Lower leg skin (tissue), 4 donors: Measurements from ENCODE around the gene EXD1. TPM values are rescaled to one million over a fixed set of nuclear protein-coding genes. Genes with fewer than 3 reads are reported as not detected.
"Not testable (repeated sequence)": the region's sequence is repeated elsewhere in the genome, so short reads cannot be mapped to it uniquely, and the experiment has no call there.

ENCODE experiments used
- DNase-seq, 2 donors: peaks; one replicate each; pipeline ENCODE4 v3.0.0-alpha.2; 2019; ENCODE audit warnings: low spot score in 2 of 2
- H3K4me3 ChIP-seq: fragments of 200-600 bp; sonication (generic); 2 replicates; pipeline ENCODE4 v1.5.1; 2017; ENCODE audit warnings: mild to moderate bottlenecking, low read depth; ENCODE audit not compliant: poor library complexity, severe bottlenecking
- POLR2A ChIP-seq, 2 donors: fragments of 450-650 bp; IDR thresholded peaks; one replicate each; pipeline ENCODE4 v1.6.1; 2016 to 2017; ENCODE audit warnings: antibody characterized with exemption in 2 of 2, mild to moderate bottlenecking in 1 of 2, moderate library complexity in 1 of 2
- WGBS, 2 donors: methylation state at CpG; one replicate each; pipeline ENCODE4 v1.1.5; 2018; 5-methylcytosine and 5-hydroxymethylcytosine counted together
- intact Hi-C: fragments of 100-400 bp; cut with DNase I; formaldehyde crosslinking; loops from one replicate; pipeline ENCODE4 v1.15.0; 2023; ENCODE audit warnings: low total_unique reads
- total RNA-seq, 4 donors: library from RNA; depleted of rRNA; stranded (reverse); fragments of >200 nt; gene quantifications; one replicate each; pipeline ENCODE4 v1.1.0, GENCODE V29; 2016
- TF ChIP-seq, protein P1 (sequence below), 3 donors: fragments of 450-650 bp; IDR thresholded peaks; one replicate each; pipeline ENCODE4 v1.5.1; 2016; ENCODE audit warnings: antibody characterized with exemption in 3 of 3, mild to moderate bottlenecking in 3 of 3, moderate library complexity in 2 of 3

Gene EXD1
- total RNA-seq, 4 donors from 2014 or later = not detected

DNA sequence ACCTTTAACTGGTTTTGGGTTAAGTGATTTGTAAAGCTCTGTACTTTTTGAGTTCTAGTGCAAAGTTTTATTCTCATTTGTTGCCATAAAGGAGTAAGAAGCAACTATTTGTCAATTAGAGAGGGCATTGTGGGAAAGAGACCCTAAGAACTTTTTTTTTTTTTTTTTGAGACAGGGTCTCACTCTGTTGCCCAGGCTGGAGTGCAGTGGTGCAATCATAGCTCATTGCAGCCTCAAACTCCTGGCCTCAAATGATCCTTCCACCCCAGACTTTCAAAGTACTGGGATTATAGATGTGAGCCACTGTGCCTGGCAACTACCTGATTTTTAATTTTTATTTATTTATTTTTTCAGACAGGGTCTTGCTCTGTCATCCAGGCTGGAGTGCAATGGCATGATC, 5.4 kb upstream of the EXD1 start:
- DNase-seq = no peak
- no peak overlapping the region for H3K4me3 ChIP-seq
- no peak for TF ChIP-seq POLR2A (IDR thresholded peaks at IDR 0.05)
- TF ChIP-seq, protein P1, sequence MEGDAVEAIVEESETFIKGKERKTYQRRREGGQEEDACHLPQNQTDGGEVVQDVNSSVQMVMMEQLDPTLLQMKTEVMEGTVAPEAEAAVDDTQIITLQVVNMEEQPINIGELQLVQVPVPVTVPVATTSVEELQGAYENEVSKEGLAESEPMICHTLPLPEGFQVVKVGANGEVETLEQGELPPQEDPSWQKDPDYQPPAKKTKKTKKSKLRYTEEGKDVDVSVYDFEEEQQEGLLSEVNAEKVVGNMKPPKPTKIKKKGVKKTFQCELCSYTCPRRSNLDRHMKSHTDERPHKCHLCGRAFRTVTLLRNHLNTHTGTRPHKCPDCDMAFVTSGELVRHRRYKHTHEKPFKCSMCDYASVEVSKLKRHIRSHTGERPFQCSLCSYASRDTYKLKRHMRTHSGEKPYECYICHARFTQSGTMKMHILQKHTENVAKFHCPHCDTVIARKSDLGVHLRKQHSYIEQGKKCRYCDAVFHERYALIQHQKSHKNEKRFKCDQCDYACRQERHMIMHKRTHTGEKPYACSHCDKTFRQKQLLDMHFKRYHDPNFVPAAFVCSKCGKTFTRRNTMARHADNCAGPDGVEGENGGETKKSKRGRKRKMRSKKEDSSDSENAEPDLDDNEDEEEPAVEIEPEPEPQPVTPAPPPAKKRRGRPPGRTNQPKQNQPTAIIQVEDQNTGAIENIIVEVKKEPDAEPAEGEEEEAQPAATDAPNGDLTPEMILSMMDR (IDR thresholded peaks at IDR 0.05) = no peak
- intact Hi-C loops = no loop called here

DNA sequence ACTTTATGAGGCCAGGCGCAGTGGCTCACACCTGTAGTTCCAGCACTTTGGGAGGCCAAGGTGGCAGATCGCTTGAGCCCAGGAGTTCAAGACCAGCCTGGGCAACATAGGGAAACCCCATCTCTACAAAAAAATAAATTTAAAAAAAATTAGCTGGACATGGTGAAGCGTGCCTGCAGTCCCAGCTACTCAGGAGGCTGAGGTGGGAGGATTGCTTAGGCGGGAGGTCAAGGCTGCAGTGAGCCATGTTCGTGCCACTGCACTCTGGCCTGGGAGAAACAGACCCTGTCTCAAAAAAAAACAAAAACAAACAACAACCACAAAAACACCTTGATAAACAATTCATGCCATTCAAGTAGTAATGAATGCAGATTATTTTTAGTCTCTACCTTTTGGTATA, 4.7 kb upstream of the EXD1 start:
- H3K4me3 ChIP-seq, intact Hi-C loops: not testable (repeated sequence)
- peak in 1 of 2 donors; percentile 59 for DNase-seq
- WGBS, 2 donors = 95 to 96% methylated on average over 5 of the region's 5 CpGs

DNA sequence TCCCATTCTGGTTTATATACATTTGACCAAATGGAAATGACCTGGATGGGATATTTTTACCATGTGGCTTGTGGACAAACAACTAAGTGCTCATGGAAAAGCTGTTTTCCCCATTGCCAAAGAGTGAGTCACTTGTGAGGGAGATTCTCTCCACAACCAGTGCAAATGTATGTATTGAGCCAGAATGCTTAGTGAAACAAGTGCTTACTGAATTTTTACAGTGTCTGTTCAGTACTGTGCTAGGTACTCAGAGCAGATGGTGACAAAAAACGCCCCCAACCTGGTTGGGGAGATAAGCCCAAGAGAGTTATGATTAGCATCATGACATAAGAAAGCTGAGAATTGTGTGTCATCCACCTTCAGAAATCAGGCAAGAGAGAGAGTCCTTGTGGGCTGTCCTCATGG, 2.8 kb upstream of the EXD1 start:
- no peak for TF ChIP-seq POLR2A (IDR thresholded peaks at IDR 0.05)
- TF ChIP-seq, protein P1 (IDR thresholded peaks at IDR 0.05) = no peak
- intact Hi-C loops = no loop called here
- no peak overlapping the region for H3K4me3 ChIP-seq
- WGBS, 2 donors = 55 to 88% methylated on average over 1 of the region's 1 CpG
- no peak for DNase-seq

DNA sequence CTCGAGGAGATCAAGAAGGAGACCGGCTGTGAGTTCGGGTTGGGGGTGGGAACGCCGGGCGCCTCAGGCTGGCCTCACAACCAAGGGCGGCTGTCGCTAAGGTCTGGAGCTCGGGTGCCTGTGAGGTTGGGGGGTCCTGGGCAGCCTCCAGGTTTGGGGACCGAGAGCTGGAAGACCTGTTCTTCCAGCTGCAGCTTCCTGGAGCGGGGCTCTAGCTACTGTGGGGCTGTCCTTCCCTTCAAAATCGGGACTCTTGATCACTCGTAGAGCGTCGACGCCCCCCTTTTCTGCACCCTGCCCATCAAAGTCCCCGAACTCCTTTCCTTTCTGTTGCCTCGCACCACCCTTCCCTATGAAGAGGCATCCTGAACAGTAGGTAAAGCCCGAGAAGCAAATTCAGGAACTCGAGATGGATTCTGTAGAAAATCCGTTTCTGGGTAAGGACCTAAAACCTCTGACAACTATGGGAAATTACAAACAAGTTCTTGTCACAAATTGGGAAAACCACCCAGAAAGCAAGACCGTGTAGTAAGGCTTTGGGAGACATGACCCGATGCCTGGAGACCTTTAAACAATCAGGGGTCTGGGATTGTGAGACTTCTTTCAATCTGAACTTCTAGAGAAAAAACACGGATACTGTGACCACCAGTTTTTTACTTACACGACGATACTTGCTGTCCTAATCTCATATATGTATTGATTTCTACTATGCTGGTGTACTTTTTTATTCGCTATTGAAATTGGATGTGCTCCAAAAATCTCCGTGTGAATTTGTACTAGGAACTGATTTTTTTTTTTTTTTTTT, 1.1 kb upstream of the EXD1 start:
- WGBS, 2 donors = 2% methylated on average over 23 to 27 of the region's 28 CpGs
- no peak for TF ChIP-seq POLR2A (IDR thresholded peaks at IDR 0.05)
- TF ChIP-seq, protein P1 (IDR thresholded peaks at IDR 0.05) = no peak
- DNase-seq = no peak
- intact Hi-C loops = no loop called here
- peak overlapping the region; percentile 92 for H3K4me3 ChIP-seq

DNA sequence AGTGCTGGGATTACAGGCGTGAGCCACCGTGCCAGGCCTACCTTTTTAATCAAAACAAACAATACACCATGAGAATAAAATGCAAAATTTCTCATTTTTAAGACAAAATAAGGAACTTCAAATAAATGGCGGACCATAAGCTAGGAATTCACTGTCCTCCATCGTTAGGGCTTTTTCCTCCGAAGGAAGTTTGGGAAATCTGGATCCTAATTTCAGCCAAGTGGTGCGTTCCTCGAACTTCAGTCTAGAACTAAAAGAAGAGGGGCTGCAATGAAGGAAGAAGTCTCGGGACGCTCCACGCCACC, 260 bp downstream of the EXD1 start:
- H3K4me3 ChIP-seq = no peak overlapping the region
- DNase-seq = no peak
- TF ChIP-seq, protein P1 (IDR thresholded peaks at IDR 0.05) = no peak
- TF ChIP-seq POLR2A (IDR thresholded peaks at IDR 0.05) = no peak
- intact Hi-C loops = no loop called here
- 26 to 30% methylated on average over 10 of the region's 10 CpGs for WGBS, 2 donors

DNA sequence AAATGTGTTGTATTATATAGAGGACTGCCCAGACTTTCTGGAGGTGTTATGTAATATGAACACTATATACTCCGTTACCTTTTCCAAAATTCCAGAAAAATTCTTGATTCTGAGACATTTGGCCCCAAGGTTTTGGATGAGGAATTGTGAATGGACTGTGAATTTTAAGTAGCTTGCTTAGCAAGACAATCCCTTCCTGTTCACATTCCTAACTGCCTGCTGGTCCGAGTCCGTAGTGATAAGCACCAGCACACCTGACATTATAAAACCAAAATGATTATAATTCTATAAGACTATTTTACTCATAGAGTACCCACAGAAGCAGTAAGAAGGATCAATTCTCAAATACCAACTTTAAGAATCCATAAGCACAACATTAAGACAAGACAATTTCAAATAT, 11.2 kb downstream of the EXD1 start:
- no peak overlapping the region for H3K4me3 ChIP-seq
- WGBS, 2 donors = 74 to 77% methylated on average over 3 of the region's 3 CpGs
- DNase-seq = no peak
- no peak for TF ChIP-seq POLR2A (IDR thresholded peaks at IDR 0.05)
- TF ChIP-seq, protein P1 (IDR thresholded peaks at IDR 0.05) = no peak
- intact Hi-C loops = no loop called here
